ENCODE results near the gene MGAT1.

The MGAT1 gene

DNA sequence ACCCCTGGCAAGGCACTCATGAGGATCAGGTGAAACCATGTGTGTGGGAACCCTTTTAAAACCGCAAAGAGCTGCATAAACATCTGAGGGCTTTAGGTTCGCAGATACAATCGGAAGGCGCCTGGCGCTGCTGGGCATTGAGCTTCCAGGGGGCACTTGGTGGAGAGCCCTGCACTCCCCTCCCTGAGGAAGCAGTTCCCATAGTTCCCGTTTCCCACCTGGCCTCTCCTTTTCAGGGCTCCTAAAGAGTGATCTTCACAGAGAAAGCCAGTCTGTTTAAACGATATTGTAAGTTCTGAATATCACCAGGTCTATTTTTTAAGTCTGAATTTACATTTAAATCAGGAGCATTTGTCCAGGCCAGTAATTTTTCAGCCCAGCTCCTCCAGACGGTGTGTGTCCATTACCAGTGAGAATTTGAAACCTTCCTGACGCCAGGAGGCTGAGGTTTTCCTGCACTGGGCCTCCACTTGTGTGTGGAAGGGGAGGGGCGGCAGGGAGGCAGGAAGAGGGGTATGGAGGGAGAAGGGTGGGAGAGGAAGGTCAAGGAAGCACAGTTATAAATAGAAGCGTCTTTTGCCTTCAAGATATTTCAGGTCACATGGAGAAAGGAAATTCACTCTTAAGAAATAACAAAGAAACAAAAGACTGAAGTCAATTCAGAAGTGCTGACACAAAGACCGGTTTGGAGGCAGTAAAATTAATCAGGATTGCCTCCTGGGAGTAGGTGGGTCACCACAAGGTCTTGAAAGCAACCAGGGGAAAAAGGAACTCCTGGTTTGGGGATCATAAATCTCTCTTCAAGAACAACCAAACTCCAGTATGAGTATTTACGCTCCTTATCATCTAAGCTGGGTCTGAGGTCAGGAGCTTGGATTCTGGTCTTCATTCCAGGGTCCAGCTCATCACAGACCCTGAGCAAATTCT is 14.3 kb upstream of the MGAT1 start:
- peak overlapping the region; percentile 4; the same call in 1 of the 2 replicates for H3K4me3 ChIP-seq (ENCODE audit: low read length)
- TF ChIP-seq EZH2phosphoT487 (IDR thresholded peaks at IDR 0.05; ENCODE audit: low read depth), result no peak
- TF ChIP-seq, protein P1, sequence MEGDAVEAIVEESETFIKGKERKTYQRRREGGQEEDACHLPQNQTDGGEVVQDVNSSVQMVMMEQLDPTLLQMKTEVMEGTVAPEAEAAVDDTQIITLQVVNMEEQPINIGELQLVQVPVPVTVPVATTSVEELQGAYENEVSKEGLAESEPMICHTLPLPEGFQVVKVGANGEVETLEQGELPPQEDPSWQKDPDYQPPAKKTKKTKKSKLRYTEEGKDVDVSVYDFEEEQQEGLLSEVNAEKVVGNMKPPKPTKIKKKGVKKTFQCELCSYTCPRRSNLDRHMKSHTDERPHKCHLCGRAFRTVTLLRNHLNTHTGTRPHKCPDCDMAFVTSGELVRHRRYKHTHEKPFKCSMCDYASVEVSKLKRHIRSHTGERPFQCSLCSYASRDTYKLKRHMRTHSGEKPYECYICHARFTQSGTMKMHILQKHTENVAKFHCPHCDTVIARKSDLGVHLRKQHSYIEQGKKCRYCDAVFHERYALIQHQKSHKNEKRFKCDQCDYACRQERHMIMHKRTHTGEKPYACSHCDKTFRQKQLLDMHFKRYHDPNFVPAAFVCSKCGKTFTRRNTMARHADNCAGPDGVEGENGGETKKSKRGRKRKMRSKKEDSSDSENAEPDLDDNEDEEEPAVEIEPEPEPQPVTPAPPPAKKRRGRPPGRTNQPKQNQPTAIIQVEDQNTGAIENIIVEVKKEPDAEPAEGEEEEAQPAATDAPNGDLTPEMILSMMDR (IDR thresholded peaks at IDR 0.05; ENCODE audit: low read depth, low read length), result no peak
- no peaks in the 10 kb centered on the region for H4K20me1 ChIP-seq (ENCODE audit: insufficient read depth, low read length)
- no peak overlapping the region for H3K27ac ChIP-seq (ENCODE audit: low read length)
- no peaks in the 10 kb centered on the region for H3K79me2 ChIP-seq (ENCODE audit: low read length)
- peaks cover 68% of the 10 kb centered on the region for H3K4me1 ChIP-seq (ENCODE audit: low read length)
- no peaks in the 10 kb centered on the region for H3K27me3 ChIP-seq (ENCODE audit: low read depth, low read length)
- no peaks in the 10 kb centered on the region for H3K36me3 ChIP-seq (replicated peaks; ENCODE audit: low read depth, low read length)
- peak overlapping the region; percentile 72 for H2AFZ ChIP-seq (ENCODE audit: low read depth, low read length)
- H3K9me3 ChIP-seq (ENCODE audit: insufficient read depth, low read length), result no peaks in the 10 kb centered on the region
- H3K9ac ChIP-seq (ENCODE audit: low read length), result no peak overlapping the region
- peak overlapping the region; percentile 33 for H3K4me2 ChIP-seq (ENCODE audit: low read length)

DNA sequence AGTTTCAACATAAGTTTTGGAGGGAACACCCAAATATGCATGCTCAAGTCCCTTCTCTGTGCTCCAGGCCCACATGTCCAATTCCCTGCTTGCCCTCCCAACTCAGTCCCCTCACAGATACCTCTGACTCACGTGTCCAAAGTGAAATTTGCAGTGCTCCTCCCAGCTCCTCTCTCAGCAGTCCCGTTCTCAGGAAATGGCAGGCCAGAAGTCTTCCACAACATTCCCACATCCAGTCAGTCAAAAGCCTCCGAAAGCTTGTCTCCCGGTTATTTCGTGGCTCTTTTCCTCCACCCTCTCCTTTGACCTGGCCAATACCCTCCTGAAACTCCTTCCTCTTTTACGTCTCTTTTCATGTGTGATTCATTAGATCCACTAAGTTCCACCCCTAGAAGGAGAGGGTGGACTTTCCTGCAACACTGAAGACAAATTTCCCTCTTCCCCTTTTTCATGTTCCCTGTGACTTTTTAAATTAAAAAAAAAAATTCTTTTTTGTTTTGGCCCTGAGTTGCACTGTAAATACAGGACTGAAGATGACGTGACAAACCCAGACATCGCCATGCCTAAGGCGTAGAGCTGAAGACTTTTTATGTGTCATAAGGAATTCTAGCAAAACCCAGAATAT is 12.8 kb upstream of the MGAT1 start:
- Histone ChIP-seq H3K79me2 (ENCODE audit: low read length) (peaks cover 7% of the 10 kb centered on the region; the same call in 1 of the 2 replicates), H4K20me1 (ENCODE audit: insufficient read depth, low read length) (no peaks in the 10 kb centered on the region), H3K36me3 (replicated peaks; ENCODE audit: low read depth, low read length) (no peaks in the 10 kb centered on the region), H3K27ac (ENCODE audit: low read length) (no peak overlapping the region), H3K4me2 (ENCODE audit: low read length) (no peak overlapping the region), H3K4me1 (ENCODE audit: low read length) (peaks cover 63% of the 10 kb centered on the region), H3K4me3 (ENCODE audit: low read length) (no peak overlapping the region), H3K9me3 (ENCODE audit: insufficient read depth, low read length) (no peaks in the 10 kb centered on the region), H3K9ac (ENCODE audit: low read length) (no peak overlapping the region), H2AFZ (ENCODE audit: low read depth, low read length) (no peak overlapping the region), H3K27me3 (ENCODE audit: low read depth, low read length) (no peaks in the 10 kb centered on the region)
- TF ChIP-seq EZH2phosphoT487 (IDR thresholded peaks at IDR 0.05; ENCODE audit: low read depth), result no peak
- TF ChIP-seq, protein P1 (IDR thresholded peaks at IDR 0.05; ENCODE audit: low read depth, low read length), result no peak

DNA sequence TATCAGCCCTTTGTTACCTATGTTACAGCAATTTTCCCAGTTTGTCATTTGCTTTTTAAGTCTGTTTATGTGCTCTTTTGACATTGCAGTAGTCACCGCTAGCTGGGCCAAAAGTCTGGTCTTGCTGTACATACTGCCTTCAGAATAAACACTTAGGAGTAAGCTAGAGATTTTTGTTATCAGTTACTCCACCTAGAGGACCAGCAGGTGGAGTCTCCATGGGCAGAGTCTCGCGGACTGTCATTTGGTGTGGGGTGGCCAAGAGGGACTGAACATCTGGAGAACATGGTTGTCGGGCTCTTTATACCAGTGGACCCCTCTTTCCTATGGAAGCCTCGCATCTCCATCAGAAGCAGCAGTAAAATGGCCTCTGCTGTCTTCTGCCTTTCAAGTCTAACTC is 10.8 kb upstream of the MGAT1 start:
- Histone ChIP-seq H3K36me3 (replicated peaks; ENCODE audit: low read depth, low read length) (no peaks in the 10 kb centered on the region), H3K9ac (ENCODE audit: low read length) (no peak overlapping the region), H3K4me3 (ENCODE audit: low read length) (no peak overlapping the region), H3K79me2 (ENCODE audit: low read length) (peaks cover 19% of the 10 kb centered on the region), H3K9me3 (ENCODE audit: insufficient read depth, low read length) (no peaks in the 10 kb centered on the region), H3K4me1 (ENCODE audit: low read length) (peaks cover 65% of the 10 kb centered on the region), H3K27me3 (ENCODE audit: low read depth, low read length) (no peaks in the 10 kb centered on the region), H2AFZ (ENCODE audit: low read depth, low read length) (no peak overlapping the region), H4K20me1 (ENCODE audit: insufficient read depth, low read length) (no peaks in the 10 kb centered on the region), H3K4me2 (ENCODE audit: low read length) (peak overlapping the region; percentile 64; the same call in 1 of the 2 replicates), H3K27ac (ENCODE audit: low read length) (no peak overlapping the region)
- TF ChIP-seq, protein P1 (IDR thresholded peaks at IDR 0.05; ENCODE audit: low read depth, low read length), result peak; percentile 49
- TF ChIP-seq EZH2phosphoT487 (IDR thresholded peaks at IDR 0.05; ENCODE audit: low read depth), result no peak

DNA sequence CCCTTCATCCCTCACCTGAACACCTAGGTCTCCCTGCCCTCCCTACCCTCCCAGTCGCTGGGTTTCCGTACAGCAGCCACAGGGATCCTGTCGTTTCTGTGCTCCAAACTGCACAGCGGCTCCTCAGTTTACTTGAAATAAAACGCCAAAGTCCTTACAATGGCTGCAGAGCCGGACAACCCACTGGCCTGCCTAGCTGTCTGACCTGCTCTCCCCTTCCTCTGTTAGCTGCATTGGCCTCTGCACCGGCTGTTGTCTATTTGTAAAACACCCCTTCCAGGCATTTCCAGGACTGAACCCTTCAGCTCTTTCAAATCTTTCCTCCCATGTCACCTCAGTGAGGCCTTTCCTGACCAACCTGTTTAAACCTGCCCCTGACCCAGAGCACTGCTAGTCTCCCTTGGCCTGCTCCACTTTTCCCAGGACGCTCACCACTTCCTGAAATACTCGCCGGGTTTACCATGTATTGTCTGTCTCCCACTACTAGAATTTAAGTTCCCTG is 9.1 kb upstream of the MGAT1 start:
- Histone ChIP-seq H3K9ac (ENCODE audit: low read length) (peak overlapping the region; percentile 94; the same call in 1 of the 2 replicates), H3K4me2 (ENCODE audit: low read length) (peak overlapping the region; percentile 97), H3K4me1 (ENCODE audit: low read length) (peaks cover 56% of the 10 kb centered on the region), H3K9me3 (ENCODE audit: insufficient read depth, low read length) (no peaks in the 10 kb centered on the region), H3K27ac (ENCODE audit: low read length) (no peak overlapping the region), H3K36me3 (replicated peaks; ENCODE audit: low read depth, low read length) (peaks cover 2% of the 10 kb centered on the region), H4K20me1 (ENCODE audit: insufficient read depth, low read length) (no peaks in the 10 kb centered on the region), H2AFZ (ENCODE audit: low read depth, low read length) (no peak overlapping the region), H3K79me2 (ENCODE audit: low read length) (peaks cover 24% of the 10 kb centered on the region), H3K27me3 (ENCODE audit: low read depth, low read length) (no peaks in the 10 kb centered on the region), H3K4me3 (ENCODE audit: low read length) (peak overlapping the region; percentile 92)
- TF ChIP-seq, protein P1 (IDR thresholded peaks at IDR 0.05; ENCODE audit: low read depth, low read length), result no peak
- TF ChIP-seq EZH2phosphoT487 (IDR thresholded peaks at IDR 0.05; ENCODE audit: low read depth), result no peak

Data from OCI-LY3 (cell line).